GM12874 (cell line): ENCODE measurements around the gene XK.

Experiments
- TF ChIP-seq, protein P1 (sequence below): IDR thresholded peaks from 2 replicates; pipeline ENCODE4 v1.5.1; 2011; ENCODE audit warnings: low read depth, mild to moderate bottlenecking, control low read depth, low read length, moderate library complexity; ENCODE audit not compliant: insufficient read depth

XK gene, protein sequence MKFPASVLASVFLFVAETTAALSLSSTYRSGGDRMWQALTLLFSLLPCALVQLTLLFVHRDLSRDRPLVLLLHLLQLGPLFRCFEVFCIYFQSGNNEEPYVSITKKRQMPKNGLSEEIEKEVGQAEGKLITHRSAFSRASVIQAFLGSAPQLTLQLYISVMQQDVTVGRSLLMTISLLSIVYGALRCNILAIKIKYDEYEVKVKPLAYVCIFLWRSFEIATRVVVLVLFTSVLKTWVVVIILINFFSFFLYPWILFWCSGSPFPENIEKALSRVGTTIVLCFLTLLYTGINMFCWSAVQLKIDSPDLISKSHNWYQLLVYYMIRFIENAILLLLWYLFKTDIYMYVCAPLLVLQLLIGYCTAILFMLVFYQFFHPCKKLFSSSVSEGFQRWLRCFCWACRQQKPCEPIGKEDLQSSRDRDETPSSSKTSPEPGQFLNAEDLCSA

DNA sequence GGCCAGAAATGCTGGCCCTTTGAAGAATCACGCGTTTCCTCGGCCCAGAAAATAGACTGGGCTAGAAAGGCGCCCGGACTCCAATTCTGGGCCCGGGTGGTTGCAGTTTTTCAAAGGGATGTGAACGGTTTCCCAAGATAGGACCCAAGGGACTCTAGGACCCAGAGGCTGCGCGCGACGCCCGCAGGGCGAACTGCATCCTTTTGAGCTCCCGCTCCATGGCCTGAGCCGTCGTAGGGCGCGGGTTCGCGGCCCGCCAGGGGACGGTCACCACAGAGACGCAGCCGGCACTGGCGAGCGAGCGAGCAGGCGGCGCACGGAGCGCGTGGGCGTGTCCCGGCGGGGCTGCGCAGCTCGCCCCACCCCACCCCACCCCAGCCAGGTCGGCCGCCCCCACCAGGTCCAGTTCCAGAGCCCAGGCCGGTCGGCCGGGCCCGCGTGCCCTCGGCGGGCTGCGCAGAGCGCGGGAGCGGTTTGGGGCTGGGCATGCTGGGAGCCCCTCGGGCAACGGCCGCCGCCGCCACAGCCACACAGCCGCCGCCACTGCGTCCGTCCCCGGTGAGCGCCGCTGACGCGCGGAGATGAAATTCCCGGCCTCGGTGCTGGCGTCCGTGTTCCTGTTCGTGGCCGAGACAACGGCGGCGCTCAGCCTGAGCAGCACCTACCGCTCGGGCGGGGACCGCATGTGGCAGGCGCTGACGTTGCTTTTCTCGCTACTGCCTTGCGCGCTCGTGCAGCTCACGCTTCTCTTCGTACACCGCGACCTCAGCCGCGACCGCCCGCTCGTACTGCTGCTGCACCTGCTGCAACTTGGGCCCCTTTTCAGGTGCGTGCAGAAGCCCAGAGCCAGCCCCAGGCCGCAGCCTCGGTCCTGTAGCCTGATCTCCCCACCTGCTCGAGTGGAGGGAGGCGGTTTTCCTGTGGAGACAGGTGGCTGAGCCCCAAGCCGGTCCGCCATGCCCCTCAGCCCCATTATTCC is at the start of gene XK:
Gene XK, plus strand, starts transcription at position 411 of the 979 bp plus-strand sequence. Its CDS starts 171 bp downstream, at position 582.
- TF ChIP-seq, protein P1, sequence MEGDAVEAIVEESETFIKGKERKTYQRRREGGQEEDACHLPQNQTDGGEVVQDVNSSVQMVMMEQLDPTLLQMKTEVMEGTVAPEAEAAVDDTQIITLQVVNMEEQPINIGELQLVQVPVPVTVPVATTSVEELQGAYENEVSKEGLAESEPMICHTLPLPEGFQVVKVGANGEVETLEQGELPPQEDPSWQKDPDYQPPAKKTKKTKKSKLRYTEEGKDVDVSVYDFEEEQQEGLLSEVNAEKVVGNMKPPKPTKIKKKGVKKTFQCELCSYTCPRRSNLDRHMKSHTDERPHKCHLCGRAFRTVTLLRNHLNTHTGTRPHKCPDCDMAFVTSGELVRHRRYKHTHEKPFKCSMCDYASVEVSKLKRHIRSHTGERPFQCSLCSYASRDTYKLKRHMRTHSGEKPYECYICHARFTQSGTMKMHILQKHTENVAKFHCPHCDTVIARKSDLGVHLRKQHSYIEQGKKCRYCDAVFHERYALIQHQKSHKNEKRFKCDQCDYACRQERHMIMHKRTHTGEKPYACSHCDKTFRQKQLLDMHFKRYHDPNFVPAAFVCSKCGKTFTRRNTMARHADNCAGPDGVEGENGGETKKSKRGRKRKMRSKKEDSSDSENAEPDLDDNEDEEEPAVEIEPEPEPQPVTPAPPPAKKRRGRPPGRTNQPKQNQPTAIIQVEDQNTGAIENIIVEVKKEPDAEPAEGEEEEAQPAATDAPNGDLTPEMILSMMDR: no peak

DNA sequence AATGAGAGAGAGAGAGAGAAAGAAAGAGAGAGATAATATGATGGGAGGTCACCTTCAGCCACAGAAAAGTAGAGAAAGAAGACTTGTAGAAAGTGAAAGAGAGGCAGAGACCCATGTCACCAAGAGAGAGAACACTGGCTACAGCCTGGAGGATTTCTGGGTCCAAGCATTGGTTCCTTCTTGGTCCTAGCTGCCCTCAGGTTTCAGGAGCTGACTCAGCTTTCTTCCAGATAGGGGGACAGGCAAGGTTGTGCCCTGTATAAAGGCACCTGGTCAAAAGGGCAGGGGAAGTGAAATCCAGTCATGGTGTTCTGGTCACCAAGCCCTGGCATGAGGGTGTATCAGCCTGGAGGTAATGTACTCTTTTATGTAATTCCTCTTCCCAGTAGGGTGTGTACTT is 47.5 kb upstream of the XK start:
- TF ChIP-seq, protein P1: no peak

DNA sequence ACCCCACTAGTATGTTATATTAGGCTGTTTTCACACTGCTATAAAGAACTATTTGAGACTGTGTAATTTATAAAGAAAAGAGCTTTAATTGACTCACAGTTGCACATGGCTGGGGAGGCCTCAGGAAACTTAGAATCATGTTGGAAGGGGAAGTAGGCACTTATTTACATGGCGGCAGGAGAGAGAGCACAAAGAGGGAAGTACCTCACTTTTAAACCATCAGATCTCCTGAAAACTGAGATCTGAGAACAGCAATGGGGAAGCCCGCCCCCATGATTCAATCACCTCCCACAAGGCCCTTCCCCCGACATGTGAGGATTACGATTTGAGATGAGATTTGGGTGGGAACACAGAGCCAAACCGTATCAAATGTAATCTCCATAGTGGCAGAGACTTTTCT is 45.4 kb upstream of the XK start:
- TF ChIP-seq, protein P1: no peak

DNA sequence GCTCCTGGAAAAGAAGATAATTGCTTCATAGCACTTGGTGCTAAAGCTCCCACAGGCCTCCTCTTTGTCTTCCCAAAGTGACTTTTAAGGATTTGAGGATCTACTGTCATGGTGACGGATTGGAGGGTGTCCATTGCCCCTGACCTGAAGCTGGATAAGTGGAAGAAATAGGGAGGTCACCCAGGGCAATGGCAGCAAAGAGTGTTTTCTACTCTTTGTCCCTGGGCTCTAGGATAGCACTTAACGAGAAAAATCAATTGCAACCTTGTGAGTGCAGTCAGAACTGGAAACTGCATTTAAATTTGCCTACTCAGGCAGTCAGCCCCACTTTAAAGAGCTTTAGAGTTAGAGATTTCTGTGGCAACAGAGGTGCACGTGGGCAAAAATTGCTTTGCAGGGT is 43.7 kb upstream of the XK start:
- TF ChIP-seq, protein P1: no peak

DNA sequence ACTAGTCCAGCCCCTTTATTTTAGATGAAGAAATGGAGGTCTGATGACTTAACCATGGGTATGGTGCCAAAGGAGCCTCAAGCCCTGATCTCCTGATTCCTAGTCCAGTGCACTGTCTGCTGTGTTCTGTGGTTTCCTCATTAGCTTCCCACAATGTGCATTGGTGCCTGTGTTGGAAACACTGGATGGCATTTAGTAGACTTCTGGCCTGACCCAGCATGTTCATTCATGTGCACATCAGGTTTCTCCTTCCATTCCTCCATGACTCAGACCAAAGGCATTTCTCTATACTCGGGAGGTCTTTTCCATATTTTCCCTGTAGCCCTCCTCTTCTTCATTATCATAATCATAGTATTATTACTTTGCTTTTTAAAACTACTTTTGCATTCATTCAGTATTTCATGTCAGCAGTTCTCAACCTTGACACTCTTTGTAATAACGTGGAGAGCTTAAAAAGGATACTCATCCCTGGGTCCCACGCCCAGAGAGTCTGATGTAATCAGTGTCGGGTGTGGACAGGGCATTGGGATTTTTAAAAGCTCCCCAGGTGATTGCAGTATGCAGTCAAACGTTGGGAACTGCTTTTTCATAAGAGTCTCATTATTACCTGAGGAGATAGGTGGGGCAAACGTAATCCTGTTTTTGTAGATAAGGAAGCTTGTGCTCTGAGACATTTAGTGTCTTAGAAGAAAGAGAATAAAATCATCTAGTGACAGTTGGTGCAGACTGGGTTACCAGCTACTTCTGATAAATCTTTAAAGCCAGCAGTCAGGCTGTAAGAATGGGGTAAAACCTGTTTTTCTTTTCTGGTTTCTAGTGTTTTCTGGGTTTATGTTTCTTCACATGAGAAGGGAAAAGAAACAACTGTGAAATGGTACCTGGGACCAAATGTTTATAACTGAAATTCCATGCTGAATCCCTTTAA is 40.9 kb upstream of the XK start:
- TF ChIP-seq, protein P1: no peak

DNA sequence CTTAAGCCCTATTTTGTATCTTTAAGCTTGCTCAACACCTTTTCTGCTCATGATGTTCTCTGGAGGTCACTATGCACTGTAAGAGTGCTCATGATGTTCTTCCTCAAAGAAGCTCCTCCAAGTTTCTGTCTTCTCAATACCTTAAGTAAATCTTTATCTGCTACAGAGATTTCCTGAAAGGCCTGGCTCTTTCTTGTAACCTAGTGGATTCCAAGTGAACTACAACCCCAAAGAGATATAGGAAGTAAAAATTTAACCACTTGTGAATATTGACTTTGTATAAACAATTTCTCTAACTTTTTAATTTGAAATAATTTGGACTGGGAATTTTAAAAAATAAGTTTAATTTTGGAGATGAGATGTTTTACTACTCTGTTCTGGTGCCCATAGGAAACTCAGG is 39.3 kb upstream of the XK start:
- TF ChIP-seq, protein P1: no peak
